DMS 273 treated with DMSO at 0.1 percent for 48 hours (cell line): ENCODE results near the gene PIP4K2A.

Experiments used
- DNase-seq: peaks from one replicate; lab custom pipeline; 2025; lab: John Stamatoyannopoulos, UW

PIP4K2A gene

DNA sequence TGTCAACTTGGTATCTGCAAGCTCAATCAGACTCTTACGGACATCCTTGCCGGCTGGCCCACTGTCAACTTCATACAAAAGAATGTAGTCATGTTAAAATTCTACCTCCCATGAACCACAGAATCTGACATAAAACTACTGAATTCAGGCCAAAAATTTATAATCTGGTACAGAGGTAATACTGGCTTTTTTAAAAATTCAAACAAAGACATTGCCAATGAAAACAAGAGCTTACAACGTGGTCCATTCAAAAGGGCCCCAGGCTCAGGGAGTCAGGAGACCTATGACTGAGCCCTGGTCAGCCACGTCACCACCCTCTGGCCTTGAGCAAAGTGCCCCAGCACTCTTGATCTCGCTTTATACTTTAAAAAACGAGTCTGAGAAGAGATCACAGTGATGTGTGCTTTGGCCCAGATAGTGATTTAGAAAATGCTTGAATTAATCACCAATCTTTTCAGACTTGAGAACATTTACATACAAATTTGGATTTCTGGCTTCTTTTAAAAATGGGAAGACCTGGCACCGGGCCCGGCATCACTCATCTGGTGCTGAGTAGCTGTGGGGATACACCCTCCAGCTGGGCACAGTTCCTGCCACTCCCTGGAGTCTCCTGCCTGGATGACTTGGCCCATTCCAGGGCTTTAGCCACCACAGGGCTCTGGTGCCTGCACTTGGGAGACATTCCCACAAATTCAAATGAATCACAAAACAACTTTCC, 94.1 kb downstream of the PIP4K2A start:
- peak; percentile 56 for DNase-seq

DNA sequence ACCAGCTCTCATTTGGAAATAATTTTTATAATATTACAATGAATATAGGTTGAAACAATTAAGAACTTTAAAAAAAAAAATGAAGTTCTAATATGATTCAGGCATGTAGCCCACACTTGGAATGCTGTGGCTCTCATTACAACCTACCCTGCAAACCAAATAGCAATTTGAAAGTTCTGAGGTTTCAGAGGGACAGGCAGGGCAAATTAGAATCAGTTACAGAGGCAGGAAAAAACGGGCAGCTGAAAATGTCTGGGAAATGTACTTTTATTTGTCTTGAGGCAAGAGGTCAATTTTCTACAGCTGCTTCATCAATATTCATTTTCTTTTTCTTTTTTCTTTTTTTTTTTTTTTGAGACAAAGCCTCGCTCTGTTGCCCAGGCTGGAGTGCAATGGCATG, 95.3 kb downstream of the PIP4K2A start:
- no peak for DNase-seq

DNA sequence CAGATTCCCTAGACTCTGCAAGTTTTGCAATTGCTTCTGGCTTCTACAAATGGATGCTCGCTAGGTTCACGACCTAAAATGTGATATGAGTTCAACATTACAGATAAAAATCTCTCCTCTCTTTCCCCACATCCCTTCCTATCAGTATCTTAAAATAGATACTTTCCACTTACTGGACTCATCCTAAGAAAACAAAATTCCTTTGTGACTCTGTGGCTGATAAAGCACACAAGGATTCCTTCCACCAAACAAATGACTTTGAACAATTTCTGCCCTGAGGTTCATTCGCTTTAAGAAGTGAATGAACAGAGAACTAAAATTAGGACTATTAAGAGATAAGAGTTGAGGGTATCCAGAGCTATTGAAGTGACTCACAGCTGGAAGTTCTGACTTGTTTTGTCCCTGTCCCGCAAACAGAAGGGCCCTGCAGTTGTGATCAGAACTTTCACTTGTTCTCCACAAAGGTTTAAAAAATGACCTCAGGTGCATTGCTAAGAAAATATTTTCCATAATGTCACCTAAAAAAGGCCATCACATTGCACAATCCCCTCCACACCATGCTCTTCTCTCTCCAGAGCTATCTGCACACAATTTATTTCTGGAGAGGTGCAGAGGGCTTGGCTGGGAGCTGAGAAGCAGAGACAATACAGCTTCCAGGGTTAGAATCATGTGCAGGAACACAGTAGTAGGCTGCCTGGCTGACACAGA, 96.1 kb downstream of the PIP4K2A start:
- no peak for DNase-seq

DNA sequence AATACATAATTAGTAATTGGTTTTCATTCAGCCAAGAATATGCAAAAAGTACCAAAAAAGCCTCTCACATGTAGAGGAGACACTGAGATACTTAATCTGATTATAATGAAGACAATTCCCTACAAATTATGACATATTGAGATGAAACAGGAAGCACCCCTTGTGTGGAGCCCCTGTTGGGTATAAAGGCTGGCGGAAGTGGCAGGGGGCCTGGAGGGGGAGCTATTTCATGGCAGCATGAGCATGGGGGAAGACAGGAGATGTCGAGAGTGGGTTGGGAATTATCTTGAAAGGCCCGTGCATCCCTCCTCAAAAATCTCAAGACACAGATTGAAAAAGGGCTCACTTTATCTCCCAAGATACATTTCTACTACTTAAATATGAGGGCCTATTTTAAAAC, 96.9 kb downstream of the PIP4K2A start:
- DNase-seq, result no peak

DNA sequence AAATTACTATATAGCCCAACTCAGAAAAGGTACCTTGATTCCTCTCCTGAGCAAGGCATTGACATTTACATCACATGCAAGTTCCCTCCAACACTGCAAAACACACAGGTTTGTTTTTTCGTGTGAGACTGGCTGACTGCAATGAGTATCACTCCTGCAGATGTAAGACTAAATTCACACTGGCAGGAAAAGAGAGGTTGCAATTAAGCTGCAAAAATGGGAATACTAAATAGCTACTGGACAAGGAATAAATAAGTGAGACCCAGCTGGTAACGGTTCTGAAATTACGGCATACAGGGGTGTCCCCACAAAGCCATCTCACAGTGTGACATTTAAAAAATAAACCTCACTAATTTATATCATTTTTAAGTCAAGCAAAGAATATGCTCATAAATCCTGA, 97.3 kb downstream of the PIP4K2A start:
- DNase-seq, result no peak

DNA sequence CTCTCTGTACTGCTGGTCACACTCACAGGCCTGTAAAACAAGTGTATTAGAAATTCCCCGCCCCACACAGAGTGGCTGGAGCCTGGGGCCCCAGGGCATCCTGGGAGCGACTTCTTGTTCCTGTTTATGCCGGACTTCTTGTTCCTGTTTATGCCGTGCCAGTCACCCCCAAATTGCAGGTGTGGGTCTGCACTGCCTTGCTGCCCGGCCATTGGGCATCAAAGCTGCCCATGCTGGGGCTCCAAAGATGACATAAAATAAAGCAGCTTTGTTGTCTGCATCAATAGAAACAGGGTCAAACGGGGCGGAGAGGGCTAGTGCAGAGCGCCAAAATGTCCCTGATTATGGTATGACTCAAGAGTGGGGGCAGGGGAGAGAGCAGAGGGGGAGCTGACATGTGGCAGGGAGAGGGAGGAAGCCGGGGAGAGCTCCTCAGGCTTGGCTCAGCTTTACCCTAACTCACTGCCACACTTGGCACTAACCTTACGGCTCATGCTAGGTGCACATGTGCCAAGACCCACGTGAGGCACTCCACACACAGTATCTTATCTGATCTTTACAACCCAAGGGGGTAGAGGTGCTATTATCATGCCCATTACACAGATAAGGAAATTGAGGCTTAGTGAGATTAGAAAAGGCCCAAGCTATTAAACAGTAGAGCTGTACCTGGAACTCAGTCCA, 98.4 kb downstream of the PIP4K2A start:
- peak; percentile 15 for DNase-seq

DNA sequence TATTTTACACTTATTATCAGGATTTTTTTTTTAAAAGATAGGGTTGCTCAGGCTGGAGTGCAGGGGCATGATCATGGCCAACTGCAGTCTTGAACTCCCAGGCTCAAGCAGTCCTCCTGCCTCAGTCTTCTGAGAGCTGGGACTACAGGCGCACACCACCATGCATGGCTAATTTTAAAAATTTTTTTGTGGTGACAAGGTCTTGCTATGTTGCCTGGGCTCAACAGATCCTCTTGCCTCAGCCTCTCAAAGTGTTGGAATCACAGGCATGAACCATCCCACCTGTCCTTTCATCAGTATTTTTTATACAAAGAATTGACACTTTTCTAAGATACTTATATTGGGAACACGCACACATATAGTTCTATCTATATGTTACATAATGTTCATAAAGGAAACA, 99.3 kb downstream of the PIP4K2A start:
- no peak for DNase-seq

DNA sequence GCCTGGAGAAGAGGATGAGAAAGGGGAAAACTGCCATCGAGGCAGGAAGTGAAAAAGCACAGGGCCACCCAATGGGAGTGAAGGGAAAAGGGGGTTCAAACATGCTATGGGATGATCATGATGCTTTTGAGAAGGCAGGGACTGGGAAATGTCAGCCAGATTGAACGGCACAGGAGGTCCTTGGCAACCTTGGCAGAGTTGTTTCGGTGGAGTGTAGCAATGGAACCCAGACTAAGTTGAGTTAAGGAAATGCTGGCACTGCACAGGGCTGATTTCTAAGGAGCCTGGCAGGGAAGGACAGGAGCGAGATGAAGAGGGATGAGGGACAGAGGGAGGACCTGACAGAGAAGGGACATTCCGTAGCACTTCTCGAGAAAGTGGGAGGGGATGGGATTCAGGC, 101.4 kb downstream of the PIP4K2A start:
- no peak for DNase-seq

DNA sequence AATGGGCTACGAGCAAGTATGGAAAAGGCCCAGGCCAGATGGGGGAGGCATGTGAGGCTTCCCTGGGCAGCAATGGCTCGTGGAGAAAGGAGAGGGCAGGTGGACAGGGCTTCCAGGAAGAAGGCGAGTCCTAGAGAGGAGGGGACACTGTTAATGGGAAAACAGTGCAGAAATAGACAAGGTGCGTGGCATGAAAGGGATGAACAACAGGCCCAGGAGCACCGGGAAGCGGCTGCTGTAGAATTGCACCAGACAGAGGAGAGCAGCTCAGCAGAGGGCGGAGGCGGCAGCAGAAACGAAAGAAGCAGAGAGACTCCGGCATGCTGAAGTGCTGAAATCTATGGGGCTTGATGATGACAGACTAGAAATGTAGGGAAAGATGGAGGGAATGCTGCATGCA, 102.1 kb downstream of the PIP4K2A start:
- no peak for DNase-seq

DNA sequence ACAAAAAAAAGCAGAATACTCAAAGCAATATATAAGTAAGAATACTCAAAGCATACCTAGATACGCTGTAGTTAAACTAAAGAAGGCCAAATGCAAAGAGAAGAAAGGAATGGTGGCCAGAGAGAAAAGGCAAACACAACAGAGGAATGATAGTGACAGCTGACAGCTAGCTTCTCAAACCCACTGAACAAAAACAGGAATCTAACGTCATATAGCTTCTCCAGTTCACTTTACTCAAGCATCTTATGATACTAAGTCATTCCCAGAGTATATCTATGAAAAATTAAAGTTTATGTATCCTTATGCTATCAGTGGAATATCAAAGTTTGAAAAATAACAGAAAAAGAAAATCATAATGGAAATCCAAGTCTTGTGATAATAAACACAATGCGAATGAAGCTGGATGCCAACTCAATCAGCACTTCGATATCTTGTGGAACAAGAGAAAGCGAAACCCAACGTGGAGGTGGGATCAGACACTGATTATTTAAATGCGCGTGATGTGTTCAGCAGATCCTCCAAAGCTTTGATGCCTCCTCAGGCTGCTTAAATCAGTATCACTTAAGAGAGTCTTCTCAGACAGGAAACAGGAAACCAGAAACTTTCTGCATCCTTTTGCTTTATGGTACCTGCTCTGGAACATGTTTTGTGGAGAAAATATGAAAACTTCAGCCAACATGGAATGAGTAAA, 102.8 kb downstream of the PIP4K2A start:
- DNase-seq, result no peak

DNA sequence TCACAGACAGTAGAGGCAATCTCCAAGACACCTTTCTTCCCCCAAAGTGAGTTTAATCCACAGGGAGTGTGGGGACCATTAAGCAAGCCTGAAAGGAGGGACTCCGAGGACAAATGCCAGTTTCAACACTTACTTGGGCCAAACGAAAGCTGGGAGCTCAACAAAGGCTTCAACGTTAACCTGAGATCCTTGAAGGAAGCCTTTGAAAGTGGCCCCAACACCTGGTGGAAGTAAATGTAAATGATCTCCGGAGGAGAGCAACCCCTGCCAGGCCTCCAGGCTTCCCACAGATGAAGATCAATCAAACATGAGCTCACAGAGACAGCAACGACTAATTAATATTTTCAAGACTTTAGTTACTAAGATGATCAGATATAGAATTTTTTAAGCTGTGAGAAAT, 103.8 kb downstream of the PIP4K2A start:
- no peak for DNase-seq

DNA sequence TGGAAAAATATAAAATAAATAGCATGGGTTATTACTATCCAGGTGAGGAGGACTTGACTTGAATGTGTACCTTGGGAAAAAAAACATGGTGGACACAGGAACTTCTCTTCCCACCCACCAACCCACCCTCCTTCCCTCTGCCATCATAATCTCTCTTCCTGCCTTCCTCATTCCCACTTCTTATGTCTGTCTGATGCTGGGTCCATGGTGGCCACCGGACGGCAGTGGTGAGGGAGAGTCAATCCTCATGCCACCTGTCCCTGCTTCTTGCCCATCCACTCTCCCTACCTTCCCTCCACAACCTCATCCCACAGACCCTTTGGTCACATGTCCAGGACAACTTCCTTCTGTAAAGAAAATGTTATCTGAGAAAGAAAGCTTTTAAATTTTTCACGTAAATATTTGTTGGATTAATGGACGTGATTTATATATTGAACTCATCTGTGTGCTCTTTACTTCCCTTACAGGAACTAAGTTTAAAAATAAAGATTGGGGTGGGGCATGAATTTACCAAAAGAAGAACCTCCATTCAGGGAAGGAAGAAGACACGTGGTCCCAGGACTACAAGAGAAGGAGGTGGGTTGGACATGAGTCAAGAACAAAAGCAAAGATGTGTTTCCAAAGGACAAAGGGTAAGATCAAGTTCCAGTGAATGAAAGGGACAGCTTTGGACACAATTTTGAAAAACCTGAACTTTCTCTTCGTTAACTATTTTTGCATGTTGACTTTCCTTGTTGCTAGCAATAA, 104.5 kb downstream of the PIP4K2A start:
- DNase-seq, result no peak

DNA sequence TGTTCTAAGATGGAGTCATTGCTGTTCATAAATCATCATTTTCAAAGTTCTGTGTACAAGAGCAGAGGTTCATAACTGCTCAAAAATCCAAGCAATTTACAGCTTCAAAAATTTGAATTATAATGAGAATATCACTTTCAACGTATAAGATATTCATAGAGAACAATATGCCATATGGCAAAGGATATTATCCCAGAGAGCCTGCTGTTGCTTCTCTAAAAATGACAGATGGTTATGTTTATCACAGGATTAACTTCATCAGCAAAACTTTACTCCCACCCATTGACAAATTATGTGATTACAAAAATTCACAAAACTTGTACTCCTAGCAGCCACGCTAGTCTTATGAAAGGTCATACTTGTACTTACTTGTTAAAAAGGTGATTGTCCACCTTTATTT, 105.1 kb downstream of the PIP4K2A start:
- DNase-seq, result peak; percentile 47

DNA sequence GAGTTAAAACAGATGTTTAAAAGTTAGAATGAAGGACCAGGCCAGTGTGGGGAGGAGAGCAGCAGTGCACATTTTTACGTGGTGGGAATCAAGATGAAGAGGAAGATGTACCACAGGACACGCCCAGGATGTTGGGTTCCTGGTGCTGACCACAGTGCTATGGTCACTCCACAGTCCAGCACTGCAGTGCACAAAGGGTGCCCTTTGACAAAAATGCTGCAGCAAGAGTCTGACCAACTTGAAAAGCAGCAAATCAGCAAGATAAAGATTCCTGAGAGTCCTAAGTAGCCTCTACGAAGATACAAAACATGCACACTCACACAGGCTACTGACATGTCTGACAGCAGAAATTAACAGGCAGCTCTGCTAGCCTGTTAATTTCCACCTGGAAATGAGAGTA, 107.1 kb downstream of the PIP4K2A start:
- DNase-seq, result no peak

DNA sequence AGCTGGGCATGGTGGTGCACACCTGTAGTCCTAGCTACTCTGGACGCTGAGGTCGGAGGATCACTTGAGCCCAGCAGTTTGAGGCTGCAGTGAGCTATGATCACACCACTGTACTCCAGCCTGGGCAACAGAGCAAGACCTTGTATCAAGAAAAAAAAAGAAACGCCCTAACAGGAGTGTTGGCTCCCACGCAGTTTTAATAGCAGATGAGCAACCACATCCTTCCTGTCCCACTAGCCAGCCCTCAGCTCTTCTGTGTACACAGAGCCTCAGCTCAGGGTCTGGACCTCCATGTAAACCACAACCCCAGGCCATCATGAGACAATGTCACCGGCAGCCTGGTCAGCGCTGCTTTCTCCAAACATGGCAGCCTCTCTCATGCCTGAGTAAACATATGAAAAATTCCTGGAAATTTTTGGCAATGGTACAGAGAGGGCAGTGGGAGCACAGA, 108.2 kb downstream of the PIP4K2A start:
- DNase-seq, result no peak

DNA sequence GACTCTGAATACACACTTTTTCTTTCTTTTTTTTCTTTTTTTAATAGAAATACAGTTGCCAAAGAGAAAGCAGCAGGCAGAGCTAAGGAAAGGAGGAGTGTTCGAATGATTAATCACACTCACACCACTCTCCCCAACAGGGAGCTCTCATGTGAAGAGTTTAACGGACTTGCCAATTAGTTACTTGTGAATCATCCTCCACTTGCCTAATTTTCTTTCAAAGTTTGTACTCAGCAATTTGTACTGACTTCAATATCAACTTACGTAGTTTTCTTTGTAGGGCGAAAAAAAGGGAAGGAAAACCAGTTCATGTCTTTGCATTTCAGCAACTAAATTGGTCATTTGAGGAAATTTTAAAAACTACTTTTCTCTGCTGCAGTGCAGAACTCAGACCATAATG, 109.2 kb downstream of the PIP4K2A start:
- DNase-seq, result no peak

DNA sequence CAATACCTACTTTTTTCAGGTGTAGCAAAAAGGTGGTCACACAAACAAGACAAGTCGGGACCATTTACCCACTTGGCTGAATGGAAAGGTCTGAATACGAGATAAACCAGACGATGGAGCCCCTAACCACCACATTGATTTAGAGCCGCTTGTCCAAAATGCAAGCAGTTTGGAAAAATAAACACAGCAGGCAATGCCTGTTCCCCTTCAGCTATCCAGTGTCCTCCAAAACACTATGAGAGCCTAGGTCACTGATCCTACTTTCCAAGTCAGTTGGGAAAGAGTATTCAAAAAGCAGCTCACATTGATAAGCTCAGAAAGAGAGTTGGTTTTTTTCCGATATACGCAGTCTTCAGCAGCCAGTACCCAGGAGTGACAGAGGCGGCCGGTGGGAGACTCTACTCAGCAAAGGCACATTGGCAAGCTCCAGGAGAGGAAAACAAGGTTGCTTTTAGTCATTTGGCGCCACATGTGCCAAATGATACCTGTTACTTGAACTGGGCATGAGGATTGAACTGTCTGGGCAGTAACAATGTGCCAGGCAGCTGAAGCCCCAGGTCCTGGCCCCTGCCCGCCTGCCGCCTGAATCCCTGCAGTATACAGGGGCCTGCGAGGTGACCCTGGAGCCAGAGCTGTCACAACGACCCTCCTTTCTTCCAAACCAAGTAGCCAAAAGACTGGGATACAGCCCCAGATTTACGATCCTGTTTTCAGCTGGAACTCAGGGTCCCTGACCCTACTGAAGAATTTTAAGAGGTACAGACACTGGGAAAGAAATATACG, 109.8 kb downstream of the PIP4K2A start:
- DNase-seq, result no peak

DNA sequence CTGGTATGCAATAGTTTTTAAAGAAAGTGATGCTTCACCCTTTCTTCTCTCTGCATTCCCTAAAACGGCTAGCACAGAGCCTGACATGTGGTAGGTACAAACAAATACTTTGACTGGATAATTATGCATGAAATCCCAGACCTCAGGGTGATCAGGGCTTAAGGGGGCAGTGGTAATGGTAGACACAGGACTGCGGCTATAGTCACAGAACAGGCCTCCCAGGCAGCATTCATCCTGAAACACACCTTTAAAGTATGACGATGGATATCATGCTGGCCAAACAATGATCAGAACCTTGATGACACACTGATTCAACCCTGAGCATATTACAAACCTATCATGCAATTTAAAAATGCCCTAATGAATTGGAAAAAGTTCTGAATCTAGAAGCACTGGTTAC, 110.8 kb downstream of the PIP4K2A start:
- DNase-seq, result no peak

DNA sequence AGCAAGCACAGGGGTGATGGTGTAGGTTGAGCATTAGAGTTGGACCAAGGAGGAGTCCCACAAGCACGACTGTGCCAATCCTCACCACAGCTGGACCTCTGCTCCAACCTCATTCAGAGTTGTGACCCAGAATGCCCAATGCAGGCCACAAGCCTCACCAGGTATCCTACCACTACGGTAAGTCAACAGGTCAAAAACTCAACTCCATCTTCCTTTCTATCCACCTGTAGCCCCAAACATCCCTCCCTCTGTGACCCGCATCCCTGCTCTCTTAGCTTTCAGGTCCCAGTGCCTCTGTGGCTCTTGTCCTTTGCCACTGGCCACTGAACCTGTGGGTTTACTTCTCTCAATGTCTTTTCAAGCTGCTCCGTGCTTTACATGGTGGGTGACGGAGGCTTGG, 112.8 kb downstream of the PIP4K2A start:
- no peak for DNase-seq

DNA sequence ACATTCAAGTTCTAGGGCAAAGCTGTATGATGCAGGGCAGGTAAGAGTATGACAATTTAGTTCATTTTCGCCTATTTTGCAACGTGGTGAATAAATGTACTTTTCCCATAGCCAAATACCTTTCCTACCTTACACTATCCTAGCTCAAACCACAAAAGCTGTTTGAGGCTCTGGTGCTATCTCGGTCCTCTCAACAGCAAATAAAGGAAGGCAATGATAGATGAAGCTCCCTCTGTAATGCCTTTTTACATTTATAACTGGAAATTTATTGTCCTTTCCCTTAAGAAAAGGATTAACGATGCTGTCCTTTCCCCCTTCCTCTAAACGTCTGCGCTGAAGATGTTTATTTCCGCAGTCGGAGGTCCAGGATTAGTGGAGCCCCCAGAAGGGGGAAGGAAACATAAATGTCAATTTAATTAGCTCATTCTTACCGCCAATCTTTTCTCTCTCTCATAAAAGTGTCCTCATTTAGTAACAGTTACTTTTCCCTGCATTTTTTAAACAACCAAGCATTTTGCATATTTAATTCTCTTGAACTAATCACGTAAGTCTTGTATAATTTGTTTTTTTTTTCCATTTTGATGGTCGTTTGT, 114.6 kb downstream of the PIP4K2A start:
- no peak for DNase-seq
